Heart right ventricle (tissue), 16 donors: Measurements from ENCODE around the gene DDIAS. TPM values are rescaled to one million over a fixed set of nuclear protein-coding genes. Genes with fewer than 3 reads are reported as not detected.

Experiments used
- ATAC-seq, 8 donors: fragments of 200-7000 bp; cut with Tn5 transposase; one replicate each; pipeline ENCODE4 v1.9.1; 2020; ENCODE audit warnings: mild to moderate bottlenecking in 8 of 8, moderate library complexity in 8 of 8, moderate number of reproducible peaks in 1 of 8
- DNase-seq, 2 donors: peaks; one replicate each; pipeline ENCODE4 v3.0.0-alpha.2; 2020
- H3K27ac ChIP-seq, 10 donors: fragments of 200-600 bp; sonication (generic) in 2 of 10; one replicate each; pipeline versions ENCODE4 v1.5.0 to v1.8.0; 2020 to 2022; ENCODE audit warnings: mild to moderate bottlenecking in 3 of 10
- H3K27me3 ChIP-seq, 7 donors: fragments of 200-600 bp; one replicate each; pipeline ENCODE4 v1.8.0; 2021 to 2022; ENCODE audit warnings: mild to moderate bottlenecking in 2 of 7
- H3K36me3 ChIP-seq, 9 donors: fragments of 200-600 bp; sonication (generic) in 1 of 9; one replicate each; pipeline versions ENCODE4 v1.5.0 to v1.8.0; 2020 to 2022; ENCODE audit warnings: mild to moderate bottlenecking in 2 of 9
- H3K4me1 ChIP-seq, 9 donors: fragments of 200-600 bp; sonication (generic) in 1 of 9; one replicate each; pipeline versions ENCODE4 v1.5.0 to v1.8.0; 2020 to 2022; ENCODE audit warnings: mild to moderate bottlenecking in 4 of 9
- H3K4me3 ChIP-seq, 10 donors: fragments of 200-600 bp; sonication (generic) in 2 of 10; one replicate each; pipeline versions ENCODE4 v1.5.0 to v1.8.0; 2020 to 2022; ENCODE audit warnings: mild to moderate bottlenecking in 7 of 10, moderate library complexity in 2 of 10
- H3K9me3 ChIP-seq, 11 donors: fragments of 200-600 bp in 10 of 11; sonication (generic) in 2 of 11; one replicate each; pipeline versions ENCODE4 v1.5.0 to v1.8.0; 2013 to 2022; ENCODE audit warnings: mild to moderate bottlenecking in 2 of 11, control low read depth in 1 of 11, moderate library complexity in 1 of 11
- WGBS, 2 donors: extraction: QIAGEN DNeasy Blood & Tissue Kit; methylation state at CpG; one replicate each; pipeline ENCODE4 v1.1.7; 2013; ENCODE audit warnings: inconsistent platforms in 1 of 2; 5-methylcytosine and 5-hydroxymethylcytosine counted together
- intact Hi-C, 10 donors: fragments of 100-400 bp; cut with DNase I; formaldehyde crosslinking; loops; one replicate each; pipeline versions ENCODE4 v1.11.1 to v1.14.2; 2022
- polyA plus RNA-seq, 2 donors: library from polyadenylated mRNA; stranded (reverse); fragments of 200-250 nt; gene quantifications; one replicate each; pipeline ENCODE4 v1.2.3, GENCODE V29; 2013
- total RNA-seq, 10 donors: library from RNA; stranded (reverse); fragmentation: NEBNext Ultra II Directional in 3 of 10; extraction: Animal tissue kit (Norgen Biotek cat#: 25700) in 3 of 10; gene quantifications; one replicate each; pipeline versions ENCODE4 v1.2.1 to v1.2.4, GENCODE V29; 2021 to 2023
- TF ChIP-seq, protein P1 (sequence below), 9 donors: fragments of 200-600 bp; sonication (generic) in 2 of 9; IDR thresholded peaks; one replicate each; pipeline versions ENCODE4 v1.5.0 to v1.8.0; 2021 to 2022; ENCODE audit warnings: antibody characterized with exemption in 9 of 9, mild to moderate bottlenecking in 5 of 9, moderate library complexity in 1 of 9
- donor health status: Arrhythmogenic right ventricular cardiomyopathy.
- donor health status: ischemic (EF 13 %, LVEDD 7.1; RV severe dilation, severe dysfunction).
- donor health status: healthy with polysubstance abuse.
- donor health status: DM: no; HTN: yes; CAD: no.
- donor health status: DM: no; HTN: no; CAD: no.
- donor health status: ischemic (EF 25% LVEDD 6.9; RV normal size, moderate dysfunction).
- donor health status: ischemic (EF 25% LVEDD 5.7; RV mildly dilated, moderate dysfunction).
- donor health status: healthy.
- donor health status: DM: yes; HTN: yes; CAD: no.
- donor health status: Ischemic cardiomyopathy.
- donor health status: ischemic (EF 35%, LVEDD 5.7; RV mildly dilated, moderate dysfunction).
- donor health status: nonischemic (EF 11% LVEDD 7.7; RV severe dilation, severe dysfunction).
- donor health status: DM: yes; HTN: yes; CAD: no.
- donor health status: PGD.
- donor health status: ischemic (EF 29% LVEDD 5.4; RV normal size, mild dysfunction).
- donor health status: nonischemic (EF 23%, LVEDD 6.1; RV moderate dilation, normal function).

DDIAS gene
- total and polyA plus RNA-seq, 12 donors: 0.13 to 2.4 (median 0.46) TPM

DNA sequence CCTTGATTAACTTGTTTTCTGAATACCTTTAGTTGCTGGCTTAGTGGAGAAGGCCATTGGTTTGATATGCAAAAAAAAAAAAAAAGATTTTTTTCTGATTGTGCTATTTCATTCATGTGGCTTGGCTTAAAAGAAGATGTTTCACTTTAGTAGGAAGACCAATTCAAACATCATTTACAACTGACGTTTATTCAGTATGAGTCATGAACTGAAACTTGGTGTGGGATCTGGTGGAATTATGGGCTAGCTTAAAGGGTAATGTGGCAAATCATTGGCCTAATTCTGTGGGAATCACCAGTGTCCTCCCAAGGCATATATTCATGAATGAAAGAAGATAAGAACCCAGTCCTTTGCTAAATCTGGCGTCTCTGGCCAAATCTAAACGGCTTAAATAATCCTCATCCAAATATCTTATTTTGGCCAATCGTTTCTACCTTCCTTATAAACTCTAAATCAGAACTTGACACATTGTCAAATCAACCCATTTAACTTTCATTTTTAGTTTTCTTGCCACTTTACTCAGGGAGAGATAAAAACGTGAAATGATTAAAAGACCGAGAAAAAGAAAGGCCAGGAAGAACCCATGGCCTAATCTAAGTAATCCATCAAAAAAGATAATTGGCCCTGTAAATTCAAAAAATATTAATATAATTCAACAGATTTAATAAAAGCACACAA is 77.0 kb downstream of the DDIAS start:
- DNase-seq (no peak), ATAC-seq (no peak)
- Histone ChIP-seq H3K4me3 (no peak overlapping the region), H3K27me3 (no peaks in the 10 kb centered on the region), H3K9me3 (no peaks in the 10 kb centered on the region), H3K4me1 (peaks cover 0 to 29% (median 13%) of the 10 kb centered on the region in 9 donors), H3K36me3 (peaks cover 0 to 29% (median 13%) of the 10 kb centered on the region in 9 donors), H3K27ac (no peak overlapping the region)
- 79 to 89% methylated on average over 6 of the region's 6 CpGs for WGBS, 2 donors
- TF ChIP-seq, protein P1, sequence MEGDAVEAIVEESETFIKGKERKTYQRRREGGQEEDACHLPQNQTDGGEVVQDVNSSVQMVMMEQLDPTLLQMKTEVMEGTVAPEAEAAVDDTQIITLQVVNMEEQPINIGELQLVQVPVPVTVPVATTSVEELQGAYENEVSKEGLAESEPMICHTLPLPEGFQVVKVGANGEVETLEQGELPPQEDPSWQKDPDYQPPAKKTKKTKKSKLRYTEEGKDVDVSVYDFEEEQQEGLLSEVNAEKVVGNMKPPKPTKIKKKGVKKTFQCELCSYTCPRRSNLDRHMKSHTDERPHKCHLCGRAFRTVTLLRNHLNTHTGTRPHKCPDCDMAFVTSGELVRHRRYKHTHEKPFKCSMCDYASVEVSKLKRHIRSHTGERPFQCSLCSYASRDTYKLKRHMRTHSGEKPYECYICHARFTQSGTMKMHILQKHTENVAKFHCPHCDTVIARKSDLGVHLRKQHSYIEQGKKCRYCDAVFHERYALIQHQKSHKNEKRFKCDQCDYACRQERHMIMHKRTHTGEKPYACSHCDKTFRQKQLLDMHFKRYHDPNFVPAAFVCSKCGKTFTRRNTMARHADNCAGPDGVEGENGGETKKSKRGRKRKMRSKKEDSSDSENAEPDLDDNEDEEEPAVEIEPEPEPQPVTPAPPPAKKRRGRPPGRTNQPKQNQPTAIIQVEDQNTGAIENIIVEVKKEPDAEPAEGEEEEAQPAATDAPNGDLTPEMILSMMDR (IDR thresholded peaks at IDR 0.05): no peak
- intact Hi-C loops: no loop called here

DNA sequence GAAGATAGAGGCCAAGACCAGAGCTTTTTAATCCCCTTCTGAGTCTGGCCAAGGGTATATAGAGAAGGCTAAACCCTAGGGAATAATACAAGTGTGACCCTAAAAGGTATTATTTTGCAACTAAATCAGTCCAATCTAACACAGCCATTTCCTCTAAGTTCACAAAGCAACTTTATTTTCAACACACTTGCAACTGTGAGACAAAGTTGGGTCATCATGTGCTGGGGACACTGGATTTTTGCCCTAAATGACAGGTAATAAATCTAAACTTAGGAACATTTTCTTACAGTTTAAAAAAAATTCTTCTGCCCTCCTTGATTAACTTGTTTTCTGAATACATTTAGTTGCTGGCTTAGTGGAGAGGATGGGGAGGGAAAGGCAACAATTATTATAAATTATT is 78.3 kb downstream of the DDIAS start:
- no peaks in the 10 kb centered on the region for H3K27me3 ChIP-seq
- intact Hi-C loops: loop anchor here in 3 of 10 donors (10.0 kb wide), 3 partner anchors 55 to 185 kb away; partner anchors contain the start of genes DDIAS (in 1 of the 3) and PRCP (in 1 of the 3)
- H3K9me3 ChIP-seq: no peaks in the 10 kb centered on the region
- ATAC-seq: no peak
- TF ChIP-seq, protein P1 (IDR thresholded peaks at IDR 0.05): no peak
- H3K27ac ChIP-seq: peak overlapping the region in 2 of 10 donors; percentile 17 to 29
- H3K4me3 ChIP-seq: no peak overlapping the region
- DNase-seq: no peak
- H3K4me1 ChIP-seq: peaks cover 0 to 29% (median 13%) of the 10 kb centered on the region in 9 donors
- peaks cover 0 to 42% (median 13%) of the 10 kb centered on the region in 9 donors for H3K36me3 ChIP-seq

DNA sequence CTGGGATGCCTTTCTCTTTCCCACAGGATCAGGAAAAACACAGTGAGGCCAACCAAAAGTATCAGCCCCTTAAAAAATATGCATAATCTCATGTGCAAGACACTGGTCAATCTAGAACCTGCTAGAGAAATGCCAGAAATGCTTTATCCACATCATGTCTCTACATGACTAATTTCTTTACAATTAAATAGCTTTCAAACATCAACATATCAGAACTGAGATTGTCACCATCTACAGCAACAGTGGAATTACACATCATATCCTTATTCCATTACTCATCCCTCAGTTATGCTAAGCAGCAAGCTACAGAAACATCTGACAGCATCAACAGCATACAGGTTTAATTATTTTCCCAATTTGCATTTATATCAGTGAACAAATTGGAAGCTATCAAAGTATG is 78.8 kb downstream of the DDIAS start:
- TF ChIP-seq, protein P1 (IDR thresholded peaks at IDR 0.05): no peak
- H3K36me3 ChIP-seq: peaks cover 0 to 47% (median 13%) of the 10 kb centered on the region in 9 donors
- no peak overlapping the region for H3K27ac ChIP-seq
- no peak overlapping the region for H3K4me3 ChIP-seq
- intact Hi-C loops: loop anchor here in 3 of 10 donors (10.0 kb wide), 3 partner anchors 55 to 185 kb away; partner anchors contain the start of genes DDIAS (in 1 of the 3) and PRCP (in 1 of the 3)
- H3K27me3 ChIP-seq: no peaks in the 10 kb centered on the region
- DNase-seq: no peak
- ATAC-seq: peak in 1 of 8 donors; percentile 42
- H3K9me3 ChIP-seq: no peaks in the 10 kb centered on the region
- H3K4me1 ChIP-seq: peaks cover 0 to 29% (median 13%) of the 10 kb centered on the region in 9 donors

DNA sequence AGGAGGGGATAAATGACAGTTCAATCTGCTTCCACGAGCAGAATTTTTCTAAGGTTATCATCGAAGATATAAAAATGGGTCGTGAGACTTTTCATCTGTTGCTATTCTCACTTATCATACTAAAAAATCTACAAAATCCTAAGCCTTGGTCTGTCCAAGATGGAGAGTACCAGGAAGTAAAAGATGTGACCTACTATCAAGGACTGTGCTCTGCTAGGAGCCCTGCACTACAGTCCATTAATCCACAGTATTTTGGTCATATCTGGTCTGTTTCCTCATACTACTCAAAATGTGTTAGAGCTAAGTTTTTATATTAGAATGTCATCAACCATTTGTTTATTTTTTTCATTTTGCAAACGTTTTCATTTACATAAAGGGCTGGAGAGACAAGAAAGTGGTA is 79.4 kb downstream of the DDIAS start:
- H3K27me3 ChIP-seq: no peaks in the 10 kb centered on the region
- WGBS, 2 donors: 77 to 79% methylated on average over 4 of the region's 4 CpGs
- ATAC-seq: no peak
- no peak overlapping the region for H3K4me3 ChIP-seq
- intact Hi-C loops: loop anchor here in 3 of 10 donors (10.0 kb wide), 3 partner anchors 54 to 184 kb away; partner anchors contain the start of genes DDIAS (in 1 of the 3) and PRCP (in 1 of the 3)
- no peak for DNase-seq
- no peaks in the 10 kb centered on the region for H3K9me3 ChIP-seq
- H3K4me1 ChIP-seq: peaks cover 0 to 29% (median 13%) of the 10 kb centered on the region in 9 donors
- TF ChIP-seq, protein P1 (IDR thresholded peaks at IDR 0.05): no peak
- H3K27ac ChIP-seq: no peak overlapping the region
- H3K36me3 ChIP-seq: peaks cover 0 to 53% (median 13%) of the 10 kb centered on the region in 9 donors
